ENCODE measurements around the gene OXCT2. TPM values are rescaled to one million over a fixed set of nuclear protein-coding genes. Genes with fewer than 3 reads are reported as not detected.
"Not testable (repeated sequence)": the region's sequence is repeated elsewhere in the genome, so short reads cannot be mapped to it uniquely, and the experiment has no call there.

The OXCT2 gene
- total and polyA plus RNA-seq, 12 donors = 0.85 to 5.4 (median 2.2) TPM

DNA sequence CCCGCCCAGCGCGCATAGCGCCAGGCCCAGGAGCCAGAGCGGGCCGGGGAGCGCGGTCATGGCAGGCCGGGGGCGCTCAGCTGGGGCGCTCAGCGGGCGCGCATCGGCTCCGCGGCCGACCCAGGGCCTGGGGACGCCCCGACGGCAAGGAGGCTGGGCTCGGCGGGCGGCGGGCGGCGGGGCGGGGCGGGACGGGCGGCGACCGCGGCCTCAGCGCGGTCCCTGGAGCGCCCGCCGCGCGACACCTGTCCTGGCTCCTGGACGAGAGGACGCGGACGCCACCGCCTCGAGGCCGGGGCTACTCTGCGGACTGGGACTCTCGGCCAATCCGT is 17.2 kb upstream of the OXCT2 start:
- DNase-seq (no peak), ATAC-seq (no peak)
- H3K4me3 ChIP-seq = peak overlapping the region in 9 of 10 donors; percentile 26 to 57 (median 42)
- no peak overlapping the region for H3K27ac ChIP-seq
- 2 to 4% methylated on average over 12 to 51 of the region's 51 CpGs for WGBS, 2 donors
- H3K27me3 ChIP-seq = peaks cover 11 to 46% (median 32%) of the 10 kb centered on the region in 7 donors
- no peaks in the 10 kb centered on the region for H3K36me3 ChIP-seq
- H3K9me3 ChIP-seq = no peaks in the 10 kb centered on the region
- intact Hi-C loops (cut with DNase I) = no loop called here
- H3K4me1 ChIP-seq = peaks cover 0 to 8% (median 0%) of the 10 kb centered on the region in 9 donors
- TF ChIP-seq, protein P1, sequence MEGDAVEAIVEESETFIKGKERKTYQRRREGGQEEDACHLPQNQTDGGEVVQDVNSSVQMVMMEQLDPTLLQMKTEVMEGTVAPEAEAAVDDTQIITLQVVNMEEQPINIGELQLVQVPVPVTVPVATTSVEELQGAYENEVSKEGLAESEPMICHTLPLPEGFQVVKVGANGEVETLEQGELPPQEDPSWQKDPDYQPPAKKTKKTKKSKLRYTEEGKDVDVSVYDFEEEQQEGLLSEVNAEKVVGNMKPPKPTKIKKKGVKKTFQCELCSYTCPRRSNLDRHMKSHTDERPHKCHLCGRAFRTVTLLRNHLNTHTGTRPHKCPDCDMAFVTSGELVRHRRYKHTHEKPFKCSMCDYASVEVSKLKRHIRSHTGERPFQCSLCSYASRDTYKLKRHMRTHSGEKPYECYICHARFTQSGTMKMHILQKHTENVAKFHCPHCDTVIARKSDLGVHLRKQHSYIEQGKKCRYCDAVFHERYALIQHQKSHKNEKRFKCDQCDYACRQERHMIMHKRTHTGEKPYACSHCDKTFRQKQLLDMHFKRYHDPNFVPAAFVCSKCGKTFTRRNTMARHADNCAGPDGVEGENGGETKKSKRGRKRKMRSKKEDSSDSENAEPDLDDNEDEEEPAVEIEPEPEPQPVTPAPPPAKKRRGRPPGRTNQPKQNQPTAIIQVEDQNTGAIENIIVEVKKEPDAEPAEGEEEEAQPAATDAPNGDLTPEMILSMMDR (IDR thresholded peaks at IDR 0.05) = no peak

DNA sequence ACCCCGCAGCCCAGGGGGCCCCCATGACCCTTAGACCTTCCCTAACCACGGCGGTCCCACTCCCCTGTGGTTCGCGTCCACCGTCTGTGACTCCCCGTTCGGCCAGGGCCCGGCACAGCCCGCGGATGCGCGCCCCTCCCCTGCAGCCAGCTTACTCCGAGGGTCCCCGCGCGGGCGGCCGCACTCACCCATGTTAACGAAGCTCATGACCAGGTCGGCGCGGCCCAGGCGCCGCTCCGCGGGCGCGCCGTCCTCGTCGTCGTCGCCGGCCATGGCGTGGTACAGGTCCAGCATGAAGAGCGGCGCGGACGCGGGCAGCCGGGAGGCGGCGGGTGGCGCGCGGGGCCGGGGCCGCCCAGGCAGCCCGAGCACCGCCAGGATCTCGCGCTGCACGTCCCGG is 16.8 kb upstream of the OXCT2 start:
- H3K27ac ChIP-seq; ATAC-seq; H3K9me3 ChIP-seq; H3K4me1 ChIP-seq; H3K36me3 ChIP-seq; DNase-seq; intact Hi-C loops (cut with DNase I): not testable (repeated sequence)
- WGBS, 2 donors = 3 to 6% methylated on average over 38 to 53 of the region's 55 CpGs
- Histone ChIP-seq H3K27me3 (peaks cover 11 to 43% (median 32%) of the 10 kb centered on the region in 7 donors), H3K4me3 (peak overlapping the region in 2 of 10 donors; percentile 8 to 24)

DNA sequence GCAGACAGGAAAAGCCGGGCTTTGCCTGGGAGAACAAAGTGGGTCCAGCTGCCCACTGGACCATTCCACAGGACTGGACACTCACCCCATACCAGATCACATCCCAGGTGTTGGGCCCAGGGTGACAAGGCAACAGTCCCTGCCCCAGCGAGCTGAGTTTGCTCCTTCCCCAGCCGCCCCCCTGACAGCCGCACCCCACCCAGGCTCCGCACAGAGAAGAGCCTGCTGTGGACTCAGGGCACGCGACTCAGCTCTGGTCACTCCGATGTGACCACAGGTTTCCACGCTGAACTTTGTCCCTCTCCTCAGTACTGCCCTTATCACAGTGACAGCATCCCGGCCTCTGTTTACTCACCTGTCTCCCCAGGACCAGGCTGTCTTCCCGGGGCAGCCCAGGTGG is 16.3 kb upstream of the OXCT2 start:
- no peak overlapping the region for H3K27ac ChIP-seq
- no peaks in the 10 kb centered on the region for H3K9me3 ChIP-seq
- peaks cover 11 to 43% (median 30%) of the 10 kb centered on the region in 7 donors for H3K27me3 ChIP-seq
- ATAC-seq = no peak
- 66 to 69% methylated on average over 11 of the region's 11 CpGs for WGBS, 2 donors
- intact Hi-C loops (cut with DNase I) = no loop called here
- no peaks in the 10 kb centered on the region for H3K36me3 ChIP-seq
- peak overlapping the region in 2 of 10 donors; percentile 8 to 24 for H3K4me3 ChIP-seq
- TF ChIP-seq, protein P1 (IDR thresholded peaks at IDR 0.05) = no peak
- DNase-seq = no peak
- H3K4me1 ChIP-seq = peaks cover 0 to 8% (median 0%) of the 10 kb centered on the region in 9 donors

DNA sequence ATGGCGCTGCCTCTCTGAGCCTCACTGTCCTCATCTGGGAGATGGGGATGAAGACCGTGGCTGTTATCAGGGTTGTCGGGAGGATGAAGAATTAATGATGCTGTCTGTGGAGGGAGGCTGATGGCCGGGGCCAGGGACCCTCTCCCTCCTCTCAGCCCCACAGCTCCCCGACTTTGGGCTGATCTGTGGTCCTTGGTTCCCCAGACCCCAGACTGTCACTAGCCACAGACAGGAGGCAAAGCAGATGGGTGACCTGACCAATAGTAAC is 15.9 kb upstream of the OXCT2 start:
- H3K4me1 ChIP-seq; DNase-seq; H3K27ac ChIP-seq; H3K9me3 ChIP-seq; ATAC-seq; H3K36me3 ChIP-seq; intact Hi-C loops (cut with DNase I); H3K4me3 ChIP-seq: not testable (repeated sequence)
- peaks cover 11 to 43% (median 29%) of the 10 kb centered on the region in 7 donors for H3K27me3 ChIP-seq
- 88 to 93% methylated on average over 4 to 5 of the region's 5 CpGs for WGBS, 2 donors

DNA sequence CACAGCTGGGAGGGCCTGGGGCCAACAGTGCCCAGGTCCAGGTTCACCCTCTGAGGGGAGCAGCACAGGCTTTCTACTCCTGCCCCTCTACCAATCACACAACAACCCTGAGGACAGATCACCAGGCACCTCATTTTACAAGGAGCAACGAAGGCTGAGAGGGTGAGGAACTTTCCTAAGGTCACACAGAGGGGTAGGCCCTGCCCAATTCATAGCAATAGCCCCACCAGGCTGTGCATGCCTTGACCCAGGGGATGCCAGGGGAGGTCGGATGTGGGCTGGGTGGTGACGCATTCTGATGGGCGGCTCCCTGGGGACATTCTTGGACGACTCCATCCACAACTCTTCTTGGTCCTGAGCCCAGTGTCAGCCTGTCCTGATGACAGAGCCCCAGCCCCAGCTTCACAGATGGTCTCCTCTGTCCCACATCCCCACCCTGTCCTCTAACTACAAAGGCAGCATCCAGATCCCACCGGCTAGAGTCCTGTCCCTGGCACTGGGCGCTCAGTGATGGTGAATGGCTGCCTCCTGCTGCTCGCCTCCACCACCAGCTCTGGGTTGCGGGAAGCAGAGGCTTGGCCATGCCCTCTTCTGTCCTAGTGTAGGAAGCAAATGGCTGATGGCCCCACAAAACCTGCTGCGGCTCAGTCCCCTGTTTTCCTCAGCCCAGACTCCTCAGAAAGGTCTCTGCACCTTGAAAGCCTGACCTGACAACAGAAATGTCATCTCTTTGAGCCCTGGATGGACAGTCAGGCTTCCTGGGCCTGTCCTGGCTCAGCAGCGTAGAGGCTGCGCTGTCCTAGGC is 15.4 kb upstream of the OXCT2 start:
- DNase-seq; H3K4me3 ChIP-seq; H3K4me1 ChIP-seq; intact Hi-C loops (cut with DNase I); H3K9me3 ChIP-seq; H3K36me3 ChIP-seq: not testable (repeated sequence)
- H3K27me3 ChIP-seq = peaks cover 11 to 39% (median 29%) of the 10 kb centered on the region in 7 donors
- WGBS, 2 donors = 72 to 81% methylated on average over 9 to 10 of the region's 12 CpGs
- peak in 5 of 8 donors; percentile 16 to 57 (median 34) for ATAC-seq
- peak overlapping the region in 2 of 10 donors; percentile 44 to 56 for H3K27ac ChIP-seq

DNA sequence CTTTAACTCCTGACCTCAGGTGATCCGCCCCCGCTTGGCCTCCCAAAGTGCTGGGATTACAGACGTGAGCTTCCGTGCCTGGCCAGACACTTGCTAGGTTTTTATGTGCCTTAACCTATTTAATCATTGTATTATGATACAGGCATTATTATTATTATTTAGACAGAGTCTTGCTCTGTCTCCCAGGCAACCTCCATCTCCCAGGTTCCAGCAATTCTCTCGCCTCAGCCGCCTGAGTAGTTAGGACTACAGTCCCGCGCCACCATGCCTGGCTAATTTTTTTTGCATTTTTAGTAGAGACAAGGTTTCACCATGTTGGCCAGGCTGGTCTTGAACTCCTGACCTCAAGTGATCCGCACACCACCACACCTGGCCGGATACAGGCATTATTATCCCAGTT is 11.5 kb upstream of the OXCT2 start:
- ATAC-seq; H3K36me3 ChIP-seq; H3K9me3 ChIP-seq; intact Hi-C loops (cut with DNase I); DNase-seq; H3K4me3 ChIP-seq; H3K4me1 ChIP-seq; H3K27ac ChIP-seq: not testable (repeated sequence)
- H3K27me3 ChIP-seq = peaks cover 0 to 16% (median 10%) of the 10 kb centered on the region in 7 donors
- WGBS, 2 donors = 91% methylated on average over 10 of the region's 10 CpGs

Measured in heart right ventricle (tissue), 16 donors.